Measurements from ENCODE around the gene PARP16.
A peak's percentile ranks its signal among the peaks of the same experiment; 100 is the strongest.
"Not testable (repeated sequence)": the region's sequence is repeated elsewhere in the genome, so short reads cannot be mapped to it uniquely, and the experiment has no call there.

Gene PARP16

GRCh38 chr15:65278480-65278879, 8.2 kb downstream of the PARP16 start:
- no peaks in the 10 kb centered on the region for H3K27me3 Mint-ChIP-seq
- DNase-seq (no peak), ATAC-seq (replicated peaks) (no peak)
- H3K27ac Mint-ChIP-seq = peak overlapping the region; percentile 66 to 78
- H3K36me3 Mint-ChIP-seq (ENCODE audit: insufficient read depth) = peaks cover 6% of the 10 kb centered on the region
- H3K9me3 Mint-ChIP-seq = no peaks in the 10 kb centered on the region
- H3K4me3 Mint-ChIP-seq = no peak overlapping the region
- H3K4me1 Mint-ChIP-seq (ENCODE audit: low read depth in 2 of 2) = peaks cover 32 to 48% of the 10 kb centered on the region in 2 donors

- ATAC-seq (replicated peaks) (no peak), DNase-seq (no peak)
- peaks cover 6% of the 10 kb centered on the region for H3K36me3 Mint-ChIP-seq (ENCODE audit: insufficient read depth)
- peak overlapping the region; percentile 66 to 78 for H3K27ac Mint-ChIP-seq
- H3K27me3 Mint-ChIP-seq = no peaks in the 10 kb centered on the region
- no peak overlapping the region for H3K4me3 Mint-ChIP-seq
- no peaks in the 10 kb centered on the region for H3K9me3 Mint-ChIP-seq
- peaks cover 27 to 40% of the 10 kb centered on the region in 2 donors for H3K4me1 Mint-ChIP-seq (ENCODE audit: low read depth in 2 of 2)
Observed at GRCh38 chr15:65277015-65277414, 9.7 kb downstream of the PARP16 start.

GRCh38 chr15:65275728-65276126, 11.0 kb downstream of the PARP16 start:
- H3K36me3 Mint-ChIP-seq (ENCODE audit: insufficient read depth) = peaks cover 6% of the 10 kb centered on the region
- H3K4me3 Mint-ChIP-seq = no peak overlapping the region
- no peak for ATAC-seq (replicated peaks)
- no peak for DNase-seq
- no peaks in the 10 kb centered on the region for H3K27me3 Mint-ChIP-seq
- H3K4me1 Mint-ChIP-seq (ENCODE audit: low read depth in 2 of 2) = peaks cover 27 to 37% of the 10 kb centered on the region in 2 donors
- H3K27ac Mint-ChIP-seq = peak overlapping the region in 1 of 2 donors; percentile 67
- no peaks in the 10 kb centered on the region for H3K9me3 Mint-ChIP-seq

- Mint-ChIP-seq H3K27ac (peak overlapping the region in 1 of 2 donors; percentile 67), H3K9me3 (no peaks in the 10 kb centered on the region), H3K36me3 (ENCODE audit: insufficient read depth) (peaks cover 6% of the 10 kb centered on the region), H3K4me3 (no peak overlapping the region), H3K27me3 (no peaks in the 10 kb centered on the region), H3K4me1 (ENCODE audit: low read depth in 2 of 2) (peaks cover 27 to 32% of the 10 kb centered on the region in 2 donors)
- ATAC-seq (replicated peaks) (no peak), DNase-seq (no peak)
Observed at GRCh38 chr15:65275104-65275727, 11.5 kb downstream of the PARP16 start.

GRCh38 chr15:65270811-65271545, 15.7 kb downstream of the PARP16 start:
- not testable (repeated sequence) for H3K4me3 Mint-ChIP-seq; ATAC-seq (replicated peaks); H3K27ac Mint-ChIP-seq; H3K27me3 Mint-ChIP-seq; H3K9me3 Mint-ChIP-seq; DNase-seq
- Mint-ChIP-seq H3K36me3 (ENCODE audit: insufficient read depth) (peaks cover 15% of the 10 kb centered on the region), H3K4me1 (ENCODE audit: low read depth in 2 of 2) (peaks cover 11 to 16% of the 10 kb centered on the region in 2 donors)

- no peak overlapping the region for H3K4me3 Mint-ChIP-seq
- H3K27me3 Mint-ChIP-seq = no peaks in the 10 kb centered on the region
- DNase-seq (no peak), ATAC-seq (replicated peaks) (no peak)
- no peaks in the 10 kb centered on the region for H3K9me3 Mint-ChIP-seq
- H3K4me1 Mint-ChIP-seq (ENCODE audit: low read depth in 2 of 2) = peaks cover 3 to 5% of the 10 kb centered on the region in 2 donors
- H3K27ac Mint-ChIP-seq = no peak overlapping the region
- peaks cover 14% of the 10 kb centered on the region for H3K36me3 Mint-ChIP-seq (ENCODE audit: insufficient read depth)
Observed at GRCh38 chr15:65268411-65268810, 18.3 kb downstream of the PARP16 start.

- Mint-ChIP-seq H3K4me3 (no peak overlapping the region), H3K27ac (peak overlapping the region in 1 of 2 donors; percentile 35), H3K27me3 (no peaks in the 10 kb centered on the region), H3K4me1 (ENCODE audit: low read depth in 2 of 2) (no peaks in the 10 kb centered on the region), H3K36me3 (ENCODE audit: insufficient read depth) (peaks cover 27% of the 10 kb centered on the region), H3K9me3 (no peaks in the 10 kb centered on the region)
- no peak for ATAC-seq (replicated peaks)
- no peak for DNase-seq
Observed at GRCh38 chr15:65266469-65266868, 20.2 kb downstream of the PARP16 start.

GRCh38 chr15:65264863-65265430, 21.7 kb downstream of the PARP16 start:
- Mint-ChIP-seq H3K27me3 (no peaks in the 10 kb centered on the region), H3K4me1 (ENCODE audit: low read depth in 2 of 2) (no peaks in the 10 kb centered on the region), H3K9me3 (no peaks in the 10 kb centered on the region), H3K27ac (no peak overlapping the region), H3K4me3 (no peak overlapping the region), H3K36me3 (ENCODE audit: insufficient read depth) (peaks cover 41% of the 10 kb centered on the region)
- no peak for ATAC-seq (replicated peaks)
- DNase-seq = no peak

- DNase-seq = no peak
- Mint-ChIP-seq H3K36me3 (ENCODE audit: insufficient read depth) (peaks cover 50% of the 10 kb centered on the region), H3K4me1 (ENCODE audit: low read depth in 2 of 2) (no peaks in the 10 kb centered on the region)
Observed at GRCh38 chr15:65263313-65263712, 23.4 kb downstream of the PARP16 start.

GRCh38 chr15:65260968-65261367, 25.7 kb downstream of the PARP16 start:
- no peak overlapping the region for H3K27ac Mint-ChIP-seq
- H3K4me3 Mint-ChIP-seq = no peak overlapping the region
- DNase-seq (no peak), ATAC-seq (replicated peaks) (no peak)
- H3K27me3 Mint-ChIP-seq = no peaks in the 10 kb centered on the region
- peaks cover 48% of the 10 kb centered on the region for H3K36me3 Mint-ChIP-seq (ENCODE audit: insufficient read depth)
- no peaks in the 10 kb centered on the region for H3K9me3 Mint-ChIP-seq
- no peaks in the 10 kb centered on the region for H3K4me1 Mint-ChIP-seq (ENCODE audit: low read depth in 2 of 2)

More at GRCh38 chr15:65263313-65263712, 23.4 kb downstream of the PARP16 start:
- Mint-ChIP-seq H3K4me3 (no peak overlapping the region), H3K9me3 (no peaks in the 10 kb centered on the region), H3K27me3 (no peaks in the 10 kb centered on the region), H3K27ac (no peak overlapping the region)
- no peak for ATAC-seq (replicated peaks)

- Mint-ChIP-seq H3K4me1 (ENCODE audit: low read depth in 2 of 2) (no peaks in the 10 kb centered on the region), H3K27me3 (no peaks in the 10 kb centered on the region), H3K4me3 (no peak overlapping the region), H3K36me3 (ENCODE audit: insufficient read depth) (peaks cover 47% of the 10 kb centered on the region), H3K9me3 (no peaks in the 10 kb centered on the region), H3K27ac (no peak overlapping the region)
- no peak for ATAC-seq (replicated peaks)
- no peak for DNase-seq
Observed at GRCh38 chr15:65259367-65259797, 27.3 kb downstream of the PARP16 start.

GRCh38 chr15:65258375-65259262, 28.1 kb downstream of the PARP16 start:
- no peak overlapping the region for H3K4me3 Mint-ChIP-seq
- DNase-seq (no peak), ATAC-seq (replicated peaks) (no peak)
- H3K4me1 Mint-ChIP-seq (ENCODE audit: low read depth in 2 of 2) = no peaks in the 10 kb centered on the region
- no peaks in the 10 kb centered on the region for H3K9me3 Mint-ChIP-seq
- no peaks in the 10 kb centered on the region for H3K27me3 Mint-ChIP-seq
- H3K27ac Mint-ChIP-seq = peak overlapping the region in 1 of 2 donors; percentile 10
- peaks cover 47% of the 10 kb centered on the region for H3K36me3 Mint-ChIP-seq (ENCODE audit: insufficient read depth)

GRCh38 chr15:65255486-65256140, 31.1 kb downstream of the PARP16 start:
- peak overlapping the region in 1 of 2 donors; percentile 11 for H3K27ac Mint-ChIP-seq
- ATAC-seq (replicated peaks) (no peak), DNase-seq (no peak)
- no peaks in the 10 kb centered on the region for H3K27me3 Mint-ChIP-seq
- H3K4me1 Mint-ChIP-seq (ENCODE audit: low read depth in 2 of 2) = no peaks in the 10 kb centered on the region
- H3K9me3 Mint-ChIP-seq = no peaks in the 10 kb centered on the region
- peaks cover 29% of the 10 kb centered on the region for H3K36me3 Mint-ChIP-seq (ENCODE audit: insufficient read depth)
- no peak overlapping the region for H3K4me3 Mint-ChIP-seq
